ENCODE measurements around the gene RHBDD1.

- TF ChIP-seq MAFK (IDR thresholded peaks at IDR 0.05; ENCODE audit: partially characterized antibody) (no peak), RNF2 (IDR thresholded peaks at IDR 0.05; ENCODE audit: borderline replicate concordance, low read depth) (no peak), RFX5 (IDR thresholded peaks at IDR 0.05) (no peak), CEBPB (IDR thresholded peaks at IDR 0.05) (no peak), PBX3 (IDR thresholded peaks at IDR 0.05) (no peak), CBX2 (IDR thresholded peaks at IDR 0.05; ENCODE audit: borderline replicate concordance, low read depth) (no peak), JUN (IDR thresholded peaks at IDR 0.05) (no peak), CTCF (IDR thresholded peaks at IDR 0.05) (no peak), CHD4 (IDR thresholded peaks at IDR 0.05; ENCODE audit: borderline replicate concordance) (no peak)
These were observed 195.5 kb downstream of the RHBDD1 start for GRCh38 chr2:227031379-227031778.
